Measurements from ENCODE around the gene CCDC141.

The CCDC141 gene

GRCh38 chr2:178962805-178963433 is 87.0 kb downstream of the CCDC141 start:
- no peak overlapping the region for H3K4me3 ChIP-seq
- TF ChIP-seq CTCF (IDR thresholded peaks at IDR 0.05): no peak
- no peak for DNase-seq (ENCODE audit: low spot score)
- H3K27ac ChIP-seq: no peak overlapping the region

GRCh38 chr2:178962152-178962551 is 87.8 kb downstream of the CCDC141 start:
- Histone ChIP-seq H3K4me3 (no peak overlapping the region), H3K27ac (no peak overlapping the region)
- no peak for TF ChIP-seq CTCF (IDR thresholded peaks at IDR 0.05)
- DNase-seq (ENCODE audit: low spot score): no peak

GRCh38 chr2:178954049-178954448 is 95.9 kb downstream of the CCDC141 start:
- Histone ChIP-seq H3K27ac (no peak overlapping the region), H3K4me3 (no peak overlapping the region)
- no peak for TF ChIP-seq CTCF (IDR thresholded peaks at IDR 0.05)
- no peak for DNase-seq (ENCODE audit: low spot score)

- Histone ChIP-seq H3K27ac (no peak overlapping the region), H3K4me3 (no peak overlapping the region)
- no peak for TF ChIP-seq CTCF (IDR thresholded peaks at IDR 0.05)
- DNase-seq (ENCODE audit: low spot score): no peak
These were observed 98.5 kb downstream of the CCDC141 start for GRCh38 chr2:178951266-178952006.

GRCh38 chr2:178949584-178949983 is 100.4 kb downstream of the CCDC141 start:
- H3K27ac ChIP-seq: no peak overlapping the region
- no peak for TF ChIP-seq CTCF (IDR thresholded peaks at IDR 0.05)
- no peak overlapping the region for H3K4me3 ChIP-seq
- DNase-seq (ENCODE audit: low spot score): no peak

- no peak overlapping the region for H3K4me3 ChIP-seq
- no peak for TF ChIP-seq CTCF (IDR thresholded peaks at IDR 0.05)
- DNase-seq (ENCODE audit: low spot score): no peak
- no peak overlapping the region for H3K27ac ChIP-seq
These were observed 100.8 kb downstream of the CCDC141 start for GRCh38 chr2:178949151-178949550.

GRCh38 chr2:178947006-178947405 is 102.9 kb downstream of the CCDC141 start:
- Histone ChIP-seq H3K4me3 (no peak overlapping the region), H3K27ac (no peak overlapping the region)
- no peak for DNase-seq (ENCODE audit: low spot score)
- no peak for TF ChIP-seq CTCF (IDR thresholded peaks at IDR 0.05)
